Renal cortex interstitium (tissue), 11 donors: ENCODE results near the gene GPM6B. TPM values are rescaled to one million over a fixed set of nuclear protein-coding genes. Genes with fewer than 3 reads are reported as not detected.
A peak's percentile ranks its signal among the peaks of the same experiment; 100 is the strongest.
"Not testable (repeated sequence)": the region's sequence is repeated elsewhere in the genome, so short reads cannot be mapped to it uniquely, and the experiment has no call there.

Experiments
- DNase-seq, 11 donors: peaks; one replicate each; pipeline ENCODE4 v3.0.0-alpha.2; 2013; ENCODE audit warnings: low read depth in 9 of 11, low spot score in 4 of 11; ENCODE audit errors: extremely low read depth in 1 of 11
- polyA plus RNA-seq, 3 donors: library from polyadenylated mRNA; unstranded; fragments of 120-200 nt; gene quantifications; one replicate each; pipeline ENCODE4 v1.2.1, GENCODE V29; 2013; ENCODE audit not compliant: insufficient read length in 3 of 3

The GPM6B gene
- polyA plus RNA-seq, 3 donors: 18.9 to 24.4 (median 21.8) TPM

DNA sequence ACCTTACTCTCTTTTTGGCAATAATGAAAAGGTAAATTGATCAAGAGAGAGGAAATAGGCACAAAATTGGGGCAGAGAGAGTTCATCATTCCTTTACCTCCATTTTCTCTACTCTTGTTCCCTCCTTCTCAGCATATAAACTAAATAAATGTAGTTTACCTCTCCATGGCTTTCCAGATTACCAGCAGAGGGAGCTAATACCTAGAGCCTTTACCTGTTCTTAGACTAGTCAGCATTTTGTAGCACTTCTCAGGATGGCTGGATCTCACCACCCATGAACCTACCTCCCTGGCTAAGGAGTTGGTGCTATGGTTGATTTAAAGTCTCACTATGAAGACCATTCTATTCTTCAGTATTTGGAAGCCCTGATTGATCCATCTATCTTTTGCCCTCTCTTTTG lies 66.7 kb downstream of the GPM6B start:
- DNase-seq: no peak

DNA sequence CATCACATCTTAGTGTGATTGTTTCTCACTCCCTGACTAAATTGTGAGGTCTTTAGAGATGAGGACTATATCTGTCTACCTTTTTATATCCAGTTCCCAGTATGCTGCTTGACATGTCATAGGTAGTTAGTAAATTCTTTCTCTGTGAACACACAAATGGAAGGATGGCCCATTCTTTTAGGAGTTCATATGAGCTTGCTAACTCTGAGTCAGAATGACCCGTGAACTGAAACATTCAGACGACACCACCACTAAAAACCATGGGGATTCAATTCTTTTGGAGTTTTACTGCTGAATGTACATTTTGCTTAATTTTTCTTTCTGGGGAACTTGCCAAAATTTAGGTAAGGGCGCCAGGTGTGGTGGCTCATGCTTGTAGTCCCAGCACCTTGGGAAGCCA lies 68.4 kb downstream of the GPM6B start:
- DNase-seq: no peak

DNA sequence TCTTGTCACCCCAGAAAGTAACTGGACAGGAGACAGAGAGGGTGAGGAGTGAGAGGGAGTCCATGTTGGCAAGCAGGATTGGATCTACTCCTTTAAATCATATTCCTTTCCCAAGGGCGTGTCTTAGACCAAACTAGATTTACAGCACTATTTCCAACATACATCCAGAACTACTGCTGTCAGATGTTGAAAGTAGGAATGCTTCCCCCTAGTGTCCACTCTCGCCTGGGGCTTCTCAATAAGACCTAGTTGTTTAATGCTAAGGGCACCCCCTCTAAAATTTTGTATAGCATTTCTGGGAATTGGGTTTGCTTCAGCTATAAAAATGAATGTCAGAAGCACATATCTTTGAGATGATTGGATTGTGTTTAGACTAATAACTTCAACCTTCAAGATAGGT lies 69.1 kb downstream of the GPM6B start:
- no peak for DNase-seq

- no peak for DNase-seq
Observed at GRCh38 chrX:13742397-13743176, 74.3 kb downstream of the GPM6B start.

GRCh38 chrX:13741695-13742094 lies 75.2 kb downstream of the GPM6B start:
- no peak for DNase-seq

GRCh38 chrX:13734278-13735172 lies 82.4 kb downstream of the GPM6B start, which contains the start of the genes OFD1 and TRAPPC2:
TSS of gene OFD1 (plus strand) at chrX:13734748. CDS start at chrX:13735072, 324 bp downstream.
TSS of gene TRAPPC2 (minus strand) at chrX:13734620. CDS start at chrX:13719963, 14,657 bp downstream.
- DNase-seq: peak; percentile 70 to 96 (median 93)

GRCh38 chrX:13733506-13733905 lies 83.4 kb downstream of the GPM6B start:
- DNase-seq: no peak

DNA sequence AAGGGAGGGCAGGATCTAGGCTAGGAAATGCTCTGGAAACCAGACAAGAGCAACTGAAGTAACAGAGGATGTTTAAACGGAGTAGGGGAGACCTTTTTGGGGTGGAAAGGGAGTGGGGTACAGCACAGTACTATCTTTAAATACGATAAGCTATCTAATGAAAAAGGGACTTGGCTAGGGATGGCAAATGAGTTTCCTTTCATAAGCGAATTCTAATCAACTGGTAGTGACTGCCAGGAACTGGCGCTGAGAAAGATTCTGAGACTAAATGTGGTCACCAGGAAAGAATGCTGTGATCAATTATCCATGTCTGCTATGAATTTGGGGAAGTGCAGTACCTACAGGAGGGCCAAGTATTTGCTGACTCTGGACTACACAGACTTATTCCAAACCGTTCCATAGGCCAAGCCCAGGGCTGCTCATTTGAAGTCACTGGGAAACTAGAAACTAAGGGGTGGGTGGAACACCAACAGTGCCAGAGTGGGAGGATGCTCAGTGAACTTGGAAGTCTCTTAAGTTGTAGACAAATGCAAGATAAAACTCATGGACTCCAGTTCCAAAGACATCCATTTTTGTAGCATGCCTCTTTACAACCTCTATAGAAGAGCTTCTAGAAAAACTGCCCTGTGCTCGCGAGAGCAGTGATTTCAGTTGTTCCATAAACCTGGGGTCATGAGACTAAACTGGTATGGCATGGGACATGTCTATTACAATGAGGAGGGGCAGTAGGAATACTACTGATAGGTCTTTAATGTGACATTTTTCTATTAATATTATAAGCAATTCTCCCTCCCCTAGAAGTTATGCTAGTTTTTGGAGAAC lies 84.4 kb downstream of the GPM6B start:
- DNase-seq: no peak

DNA sequence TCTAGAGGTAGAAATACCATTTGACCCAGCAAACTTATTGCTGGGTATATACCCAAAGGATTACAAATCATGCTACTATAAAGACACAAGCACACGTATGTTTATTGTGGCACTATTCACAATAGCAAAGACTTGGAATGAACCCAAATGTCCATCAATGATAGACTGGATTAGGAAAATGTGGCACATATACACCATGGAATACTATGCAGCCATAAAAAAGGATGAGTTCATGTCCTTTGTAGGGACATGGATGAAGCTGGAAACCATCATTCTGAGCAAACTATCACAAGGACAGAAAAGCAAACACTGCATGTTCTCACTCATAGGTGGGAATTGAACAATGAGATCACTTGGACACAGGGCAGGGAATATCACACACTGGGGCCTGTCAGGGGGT lies 86.4 kb downstream of the GPM6B start:
- DNase-seq: not testable (repeated sequence)

DNA sequence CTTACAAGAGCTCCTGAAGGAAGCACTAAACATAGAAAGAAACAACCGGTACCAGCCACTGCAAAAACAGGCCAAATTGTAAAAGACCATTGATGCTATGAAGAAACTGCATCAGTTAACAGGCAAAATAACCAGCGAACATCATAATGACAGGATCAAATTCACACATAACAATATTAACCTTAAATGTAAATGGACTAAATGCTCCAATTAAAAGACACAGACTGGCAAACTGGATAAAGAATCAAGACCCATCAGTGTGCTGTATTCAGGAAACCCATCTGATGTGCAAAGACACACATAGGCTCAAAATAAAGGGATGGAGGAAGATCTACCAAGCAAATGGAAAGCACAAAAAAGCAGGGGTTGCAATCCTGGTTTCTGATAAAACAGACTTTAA lies 90.3 kb downstream of the GPM6B start:
- DNase-seq: not testable (repeated sequence)

- DNase-seq: not testable (repeated sequence)
Observed at GRCh38 chrX:13724878-13725277, 92.0 kb downstream of the GPM6B start.

GRCh38 chrX:13721819-13722519 lies 94.9 kb downstream of the GPM6B start:
- no peak for DNase-seq

DNA sequence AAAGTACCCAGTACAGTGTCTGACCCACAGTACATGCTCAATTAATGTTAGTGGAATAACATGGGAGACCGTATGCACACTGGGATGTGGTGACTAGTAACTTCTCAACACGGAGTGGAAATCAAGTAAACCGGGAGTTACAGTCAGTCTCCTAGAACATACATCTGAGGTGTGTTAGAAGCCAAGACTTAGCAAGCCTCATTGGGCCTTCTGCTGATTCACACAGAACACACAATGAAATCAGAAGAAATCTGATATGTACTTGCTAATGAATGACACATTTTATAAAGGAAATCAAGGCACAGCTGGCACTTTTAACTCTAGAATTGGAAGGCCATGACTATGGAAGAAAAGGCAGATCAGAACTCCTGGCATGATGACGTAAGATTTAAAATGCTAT lies 95.5 kb downstream of the GPM6B start:
- DNase-seq: no peak

Other genes with a start within 250 kb of the GPM6B start
- 10 to 100 TPM; 18.3 to 19.5 (median 19.2) TPM for gene EGFL6, start 247.5 kb downstream of the GPM6B start, polyA plus RNA-seq
- 1 to 10 TPM; 5.5 to 6.1 (median 6.0) TPM for gene TCEANC, start 164.0 kb downstream of the GPM6B start, polyA plus RNA-seq
- gene RAB9A, start 128.0 kb downstream of the GPM6B start, polyA plus RNA-seq: 10 to 100 TPM; 22.9 to 29.3 (median 25.4) TPM
- gene TRAPPC2, start 82.5 kb downstream of the GPM6B start, polyA plus RNA-seq: 10 to 100 TPM; 13.7 to 25.8 (median 21.4) TPM
- gene OFD1, start 82.3 kb downstream of the GPM6B start, polyA plus RNA-seq: 10 to 100 TPM; 35.5 to 72.5 (median 43.3) TPM
- gene GEMIN8, start 212.8 kb upstream of the GPM6B start, polyA plus RNA-seq: 10 to 100 TPM; 30.3 to 45.2 (median 34.1) TPM